Testis (tissue), 5 donors: ENCODE results near the gene SYT12. TPM values are rescaled to one million over a fixed set of nuclear protein-coding genes. Genes with fewer than 3 reads are reported as not detected.

Experiments used
- DNase-seq: peaks from one replicate; pipeline ENCODE4 v3.0.0-alpha.2; 2019
- H3K27ac ChIP-seq, 2 donors: fragments of 200-600 bp; sonication (generic); one replicate each; pipeline ENCODE4 v1.5.1; 2019
- H3K27me3 ChIP-seq: fragments of 200-600 bp; sonication (generic); one replicate; pipeline ENCODE4 v1.5.1; 2019
- H3K36me3 ChIP-seq: fragments of 200-600 bp; sonication (generic); one replicate; pipeline ENCODE4 v1.5.1; 2017; ENCODE audit warnings: low read depth; ENCODE audit errors: missing control alignments
- H3K4me1 ChIP-seq: fragments of 200-600 bp; sonication (generic); one replicate; pipeline ENCODE4 v1.5.1; 2019
- H3K4me3 ChIP-seq, 2 donors: fragments of 200-600 bp; sonication (generic); one replicate each; pipeline ENCODE4 v1.5.1; 2017 to 2019
- H3K9me3 ChIP-seq: fragments of 200-600 bp; sonication (generic); one replicate; pipeline ENCODE4 v1.5.1; 2017
- POLR2A ChIP-seq: fragments of 450-650 bp; IDR thresholded peaks from one replicate; pipeline ENCODE4 v1.6.1; 2017; ENCODE audit warnings: antibody characterized with exemption, mild to moderate bottlenecking, moderate library complexity
- WGBS, 2 donors: methylation state at CpG; one replicate each; pipeline ENCODE4 v1.1.5; 2018; 5-methylcytosine and 5-hydroxymethylcytosine counted together
- intact Hi-C: fragments of 100-400 bp; cut with DNase I; formaldehyde crosslinking; loops from one replicate; pipeline ENCODE4 v1.15.1; 2023; ENCODE audit warnings: low total_unique reads
- long read RNA-seq, 2 donors: transcript quantifications; one replicate each; lab custom pipeline, GENCODE V29; 2026
- polyA plus RNA-seq: library from polyadenylated mRNA; stranded (reverse); fragments of 350-450 nt; fragmentation: Illumina TruSeq; extraction: RNeasy Lipid Tissue Mini Kit (QIAGEN cat#74804); gene quantifications from one replicate; pipeline ENCODE4 v1.2.3, GENCODE V29; 2014; ENCODE audit warnings: low read depth, low replicate concordance; ENCODE audit not compliant: insufficient read depth
- total RNA-seq, 2 donors: library from RNA; depleted of rRNA; stranded (reverse); fragments of >200 nt; gene quantifications; one replicate each; pipeline ENCODE4 v1.2.3, GENCODE V29; 2016
- TF ChIP-seq, protein P1 (sequence below), 3 experiments: fragments of 450-650 bp in 2 of 3; fragments of 200-600 bp in 1 of 3; sonication (generic) in 1 of 3; IDR thresholded peaks; one replicate each; pipeline ENCODE4 v1.5.1; 2016 to 2019; ENCODE audit warnings: antibody characterized with exemption in 3 of 3, mild to moderate bottlenecking in 2 of 3, moderate library complexity in 1 of 3

The SYT12 gene, protein sequence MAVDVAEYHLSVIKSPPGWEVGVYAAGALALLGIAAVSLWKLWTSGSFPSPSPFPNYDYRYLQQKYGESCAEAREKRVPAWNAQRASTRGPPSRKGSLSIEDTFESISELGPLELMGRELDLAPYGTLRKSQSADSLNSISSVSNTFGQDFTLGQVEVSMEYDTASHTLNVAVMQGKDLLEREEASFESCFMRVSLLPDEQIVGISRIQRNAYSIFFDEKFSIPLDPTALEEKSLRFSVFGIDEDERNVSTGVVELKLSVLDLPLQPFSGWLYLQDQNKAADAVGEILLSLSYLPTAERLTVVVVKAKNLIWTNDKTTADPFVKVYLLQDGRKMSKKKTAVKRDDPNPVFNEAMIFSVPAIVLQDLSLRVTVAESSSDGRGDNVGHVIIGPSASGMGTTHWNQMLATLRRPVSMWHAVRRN
- total RNA-seq (1 to 10 TPM; 3.4 to 4.2 TPM), polyA plus RNA-seq (3.7 TPM)
- long read RNA-seq, donor 1, result 0 reads
- long read RNA-seq, donor 2, result 0 reads

DNA sequence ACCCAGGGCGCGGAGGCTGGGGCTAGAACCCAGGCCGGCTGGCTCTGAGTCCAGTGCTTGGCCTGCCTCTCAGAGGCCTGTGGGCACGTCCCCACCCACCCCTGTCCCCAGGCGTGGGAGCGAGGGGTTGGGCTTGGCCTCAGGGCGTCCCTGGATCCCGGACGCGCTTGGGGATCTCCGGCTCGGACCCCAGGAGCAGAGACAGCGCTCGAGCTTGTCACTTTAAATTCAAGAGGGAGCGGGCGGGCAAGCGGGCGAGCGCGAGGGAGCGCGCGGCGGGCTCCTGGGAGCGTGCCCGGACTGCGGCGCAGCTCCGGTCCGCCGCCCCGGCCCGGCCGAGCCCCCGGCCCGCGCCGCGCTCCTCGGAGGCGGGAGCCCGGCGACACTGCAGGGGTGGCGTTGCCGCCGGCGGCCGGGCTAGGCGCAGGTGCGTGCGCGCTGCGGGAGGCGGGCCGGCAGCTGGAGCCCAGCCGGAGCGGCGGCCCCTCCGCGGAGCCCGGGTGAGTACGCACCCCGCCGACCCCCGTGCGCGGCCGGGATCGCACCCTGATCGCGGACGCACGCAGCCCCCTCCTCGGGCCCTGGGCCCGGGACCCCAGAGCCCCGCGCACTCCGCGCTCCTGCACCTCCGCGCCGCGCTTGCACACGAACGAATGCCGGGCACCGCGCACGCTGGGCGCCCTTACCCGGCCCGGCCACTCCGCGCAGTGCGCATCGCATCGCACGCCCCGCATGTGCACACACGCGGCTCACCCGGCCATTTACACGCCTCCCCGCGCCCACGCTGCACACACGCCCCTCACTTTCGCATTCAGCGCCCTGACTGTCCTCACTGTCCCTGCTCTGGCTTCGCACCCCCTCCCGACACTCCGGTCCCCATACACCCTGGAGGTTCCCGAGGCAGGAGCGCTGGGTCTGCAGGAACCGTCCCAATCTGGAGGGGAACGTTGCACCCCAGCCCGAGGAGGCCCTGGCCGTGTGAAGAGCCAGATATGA lies at the start of gene SYT12:
SYT12 (plus strand) TSS at position 174 of the 996 bp plus-strand sequence. CDS start 7,011 bp downstream, outside the sequence.
- H3K27ac ChIP-seq, result no peak within 1 kb of the TSS

DNA sequence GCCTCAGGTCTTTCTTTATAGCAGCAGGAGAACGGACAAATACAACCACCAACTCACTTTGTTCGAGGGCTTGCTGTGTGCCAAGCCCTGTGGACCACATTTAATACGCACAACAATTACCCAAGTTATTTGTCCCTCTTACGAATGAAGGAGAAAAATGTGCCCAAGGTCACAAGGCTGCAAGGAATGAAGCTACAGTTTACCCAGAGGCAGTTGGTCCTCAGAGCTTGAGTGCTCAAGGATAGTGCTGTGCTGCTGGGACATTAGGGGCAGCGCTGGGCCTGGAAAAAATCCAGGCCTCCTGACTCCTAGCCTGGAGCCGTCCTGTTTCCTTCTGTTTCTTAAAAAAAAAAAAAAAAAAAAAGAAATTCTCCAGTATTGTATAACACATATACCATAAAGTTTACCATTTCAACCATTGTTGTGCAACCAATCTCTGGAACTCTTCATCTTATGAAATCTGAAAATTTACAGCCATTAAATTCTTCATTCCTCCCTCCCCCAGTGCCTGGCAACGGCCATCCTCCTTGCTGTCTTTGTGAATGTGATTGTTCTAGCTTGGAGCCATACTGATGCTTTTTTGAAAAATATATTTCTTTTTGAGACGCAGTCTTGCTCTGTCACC lies 48.9 kb upstream of the SYT12 start:
- 57 to 66% methylated on average over 8 of the region's 8 CpGs for WGBS, 2 donors
- TF ChIP-seq, protein P1, sequence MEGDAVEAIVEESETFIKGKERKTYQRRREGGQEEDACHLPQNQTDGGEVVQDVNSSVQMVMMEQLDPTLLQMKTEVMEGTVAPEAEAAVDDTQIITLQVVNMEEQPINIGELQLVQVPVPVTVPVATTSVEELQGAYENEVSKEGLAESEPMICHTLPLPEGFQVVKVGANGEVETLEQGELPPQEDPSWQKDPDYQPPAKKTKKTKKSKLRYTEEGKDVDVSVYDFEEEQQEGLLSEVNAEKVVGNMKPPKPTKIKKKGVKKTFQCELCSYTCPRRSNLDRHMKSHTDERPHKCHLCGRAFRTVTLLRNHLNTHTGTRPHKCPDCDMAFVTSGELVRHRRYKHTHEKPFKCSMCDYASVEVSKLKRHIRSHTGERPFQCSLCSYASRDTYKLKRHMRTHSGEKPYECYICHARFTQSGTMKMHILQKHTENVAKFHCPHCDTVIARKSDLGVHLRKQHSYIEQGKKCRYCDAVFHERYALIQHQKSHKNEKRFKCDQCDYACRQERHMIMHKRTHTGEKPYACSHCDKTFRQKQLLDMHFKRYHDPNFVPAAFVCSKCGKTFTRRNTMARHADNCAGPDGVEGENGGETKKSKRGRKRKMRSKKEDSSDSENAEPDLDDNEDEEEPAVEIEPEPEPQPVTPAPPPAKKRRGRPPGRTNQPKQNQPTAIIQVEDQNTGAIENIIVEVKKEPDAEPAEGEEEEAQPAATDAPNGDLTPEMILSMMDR (IDR thresholded peaks at IDR 0.05), result no peak
- no peak for TF ChIP-seq POLR2A
- H3K27me3 ChIP-seq, result no peaks in the 10 kb centered on the region
- H3K27ac ChIP-seq, result no peak overlapping the region
- DNase-seq, result no peak
- no peaks in the 10 kb centered on the region for H3K9me3 ChIP-seq
- H3K36me3 ChIP-seq, result no peaks in the 10 kb centered on the region
- intact Hi-C loops, result no loop called here
- no peak overlapping the region for H3K4me3 ChIP-seq
- no peaks in the 10 kb centered on the region for H3K4me1 ChIP-seq

More for the DNA sequence above, at the start of gene SYT12:
- WGBS, 2 donors, result 1 to 4% methylated on average over 27 to 66 of the region's 118 CpGs
- H3K4me3 ChIP-seq, result peak within 1 kb of the TSS; percentile 31 to 44
- H3K27me3 ChIP-seq, result no peaks in the 10 kb centered on the region
- no peaks in the 10 kb centered on the region for H3K36me3 ChIP-seq
- no peak for DNase-seq
- no peak for TF ChIP-seq POLR2A
- TF ChIP-seq, protein P1 (IDR thresholded peaks at IDR 0.05), result no peak
- H3K9me3 ChIP-seq, result no peaks in the 10 kb centered on the region
- peaks cover 8% of the 10 kb centered on the region for H3K4me1 ChIP-seq
- intact Hi-C loops, result no loop called here

DNA sequence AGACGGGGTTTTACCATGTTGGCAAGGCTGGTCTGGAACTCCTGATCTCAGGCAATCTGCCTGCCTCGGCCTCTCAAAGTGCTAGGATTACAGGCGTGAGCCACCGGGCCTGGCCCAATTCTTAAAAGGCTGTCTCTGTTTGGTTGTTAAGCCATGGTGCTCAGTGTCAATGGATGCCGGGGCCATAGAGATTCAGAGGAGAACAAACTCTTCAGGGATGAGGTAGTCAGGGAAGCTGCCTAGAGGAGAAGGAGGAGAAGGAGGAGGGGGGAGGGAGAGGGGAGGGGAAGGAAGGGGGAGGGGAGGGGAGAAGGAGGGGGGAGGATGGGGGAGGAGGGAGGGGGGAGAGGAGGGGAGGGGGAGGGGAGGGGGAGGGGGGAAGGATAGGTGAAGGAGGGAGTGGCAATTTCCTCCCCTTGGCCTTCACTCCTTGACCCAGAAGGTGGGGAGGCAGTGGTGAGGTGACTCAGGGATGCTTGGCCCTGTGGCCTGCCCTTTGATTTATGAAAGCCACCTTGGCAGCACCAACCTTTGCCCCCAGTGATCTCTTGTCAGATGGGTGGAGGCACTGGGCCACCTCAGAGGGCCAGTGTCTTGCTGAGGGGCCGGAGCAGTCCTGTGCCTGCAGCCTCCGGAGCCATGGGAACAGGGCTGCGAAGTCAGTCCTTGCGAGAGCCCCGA lies 48.1 kb upstream of the SYT12 start, which contains the start of gene C11orf86:
C11orf86 (plus strand) TSS at position 581 of the 681 bp plus-strand sequence; CDS start at position 640, 59 bp downstream.
- Histone ChIP-seq H3K27ac (no peak within 1 kb of the TSS), H3K4me3 (no peak within 1 kb of the TSS), H3K36me3 (no peaks in the 10 kb centered on the region), H3K27me3 (no peaks in the 10 kb centered on the region), H3K9me3 (no peaks in the 10 kb centered on the region), H3K4me1 (no peaks in the 10 kb centered on the region)
- no peak for DNase-seq
- intact Hi-C loops, result no loop called here
- TF ChIP-seq POLR2A, result no peak
- TF ChIP-seq, protein P1 (IDR thresholded peaks at IDR 0.05), result no peak
- WGBS, 2 donors, result 81 to 89% methylated on average over 6 to 9 of the region's 10 CpGs

DNA sequence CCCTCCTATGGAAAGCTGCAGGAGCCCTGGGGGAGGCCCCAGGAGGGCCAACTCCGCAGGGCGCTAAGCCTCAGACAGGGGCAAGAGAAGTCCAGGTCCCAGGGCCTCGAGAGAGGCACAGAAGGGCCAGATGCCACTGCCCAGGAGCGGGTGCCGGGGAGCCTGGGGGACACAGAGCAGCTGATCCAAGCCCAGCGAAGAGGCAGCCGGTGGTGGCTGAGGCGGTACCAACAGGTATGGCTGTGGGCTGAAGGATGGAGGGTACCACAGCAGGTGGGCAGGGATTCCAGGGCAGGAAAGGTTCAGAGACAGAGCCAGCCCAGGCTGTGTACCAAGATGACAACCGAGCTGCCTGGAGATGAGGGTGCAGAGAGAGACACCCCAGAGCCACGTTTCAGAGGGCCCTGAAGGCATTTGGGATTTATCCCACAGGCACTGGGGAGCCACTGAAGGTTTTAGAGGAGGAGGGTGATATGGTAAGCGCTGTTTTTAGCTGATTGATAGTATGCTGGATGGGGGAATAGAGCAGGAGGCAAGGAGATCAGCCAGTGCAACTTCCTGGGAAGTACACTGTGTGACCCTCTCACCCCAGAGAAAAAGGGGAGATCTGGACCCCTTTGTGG lies 47.4 kb upstream of the SYT12 start:
- TF ChIP-seq, protein P1 (IDR thresholded peaks at IDR 0.05), result no peak
- no peak for TF ChIP-seq POLR2A
- Histone ChIP-seq H3K4me3 (no peak overlapping the region), H3K4me1 (no peaks in the 10 kb centered on the region), H3K36me3 (no peaks in the 10 kb centered on the region), H3K9me3 (no peaks in the 10 kb centered on the region), H3K27ac (no peak overlapping the region), H3K27me3 (no peaks in the 10 kb centered on the region)
- DNase-seq, result no peak
- intact Hi-C loops, result no loop called here
- 73 to 82% methylated on average over 8 to 11 of the region's 11 CpGs for WGBS, 2 donors
